ENCODE measurements around the gene DNAH7.

Gene DNAH7

GRCh38 chr2:195793881-195794280, 274.8 kb downstream of the DNAH7 start:
- no peak for DNase-seq

- DNase-seq = no peak
These were observed 286.5 kb downstream of the DNAH7 start for GRCh38 chr2:195782156-195782555.

- DNase-seq = no peak
These were observed 289.1 kb downstream of the DNAH7 start for GRCh38 chr2:195779491-195779890.

GRCh38 chr2:195769975-195770374, 298.7 kb downstream of the DNAH7 start:
- no peak for DNase-seq

GRCh38 chr2:195768431-195768830, 300.2 kb downstream of the DNAH7 start:
- DNase-seq = no peak

GRCh38 chr2:195766691-195767090, 301.9 kb downstream of the DNAH7 start:
- DNase-seq = no peak

GRCh38 chr2:195763866-195764265, 304.8 kb downstream of the DNAH7 start:
- DNase-seq = no peak

GRCh38 chr2:195759877-195760276, 308.8 kb downstream of the DNAH7 start:
- no peak for DNase-seq

- DNase-seq = no peak
These were observed 309.8 kb downstream of the DNAH7 start for GRCh38 chr2:195758846-195759245.

- DNase-seq = no peak
These were observed 312.3 kb downstream of the DNAH7 start for GRCh38 chr2:195756218-195756942.

GRCh38 chr2:195741191-195741590, 327.4 kb downstream of the DNAH7 start:
- no peak for DNase-seq

GRCh38 chr2:195737511-195738325, 330.9 kb downstream of the DNAH7 start:
- DNase-seq = no peak

- no peak for DNase-seq
These were observed 333.3 kb downstream of the DNAH7 start for GRCh38 chr2:195735347-195735746.

- DNase-seq = no peak
These were observed 333.7 kb downstream of the DNAH7 start for GRCh38 chr2:195734931-195735330.

- DNase-seq = no peak
These were observed 334.2 kb downstream of the DNAH7 start for GRCh38 chr2:195734395-195734794.

GRCh38 chr2:195733831-195734230, 334.8 kb downstream of the DNAH7 start:
- no peak for DNase-seq

GRCh38 chr2:195732574-195732973, 336.1 kb downstream of the DNAH7 start:
- no peak for DNase-seq

- DNase-seq = no peak
These were observed 337.7 kb downstream of the DNAH7 start for GRCh38 chr2:195730912-195731311.

- no peak for DNase-seq
These were observed 341.5 kb downstream of the DNAH7 start for GRCh38 chr2:195727106-195727505.

- no peak for DNase-seq
These were observed 346.6 kb downstream of the DNAH7 start for GRCh38 chr2:195722075-195722474.

GRCh38 chr2:195721042-195721441, 347.6 kb downstream of the DNAH7 start:
- DNase-seq = no peak

- DNase-seq = no peak
These were observed 352.2 kb downstream of the DNAH7 start for GRCh38 chr2:195716466-195716865.

GRCh38 chr2:195711478-195711877, 357.2 kb downstream of the DNAH7 start:
- no peak for DNase-seq

Measured in retina (tissue), 1 donor.